Mesothelial cell of epicardium (in vitro differentiated cells): ENCODE results near the gene AHSG. TPM values are rescaled to one million over a fixed set of nuclear protein-coding genes. Genes with fewer than 3 reads are reported as not detected.

Source experiments
- DNase-seq, 2 experiments: peaks; one replicate each; pipeline ENCODE4 v3.0.0; 2021; ENCODE audit warnings: low spot score in 2 of 2; ENCODE audit not compliant: unreplicated experiment in 2 of 2
- H3K27ac Mint-ChIP-seq: 2 replicates; pipeline ENCODE4 v1.8.0; 2021; ENCODE audit warnings: mixed read lengths
- H3K27me3 Mint-ChIP-seq: 2 replicates; pipeline ENCODE4 v1.8.0; 2021; ENCODE audit warnings: low read depth, mixed read lengths
- H3K36me3 Mint-ChIP-seq: 2 replicates; pipeline ENCODE4 v1.8.0; 2021; ENCODE audit warnings: mixed read lengths
- H3K4me1 Mint-ChIP-seq: 2 replicates; pipeline ENCODE4 v1.8.0; 2021; ENCODE audit warnings: mixed read lengths
- H3K4me3 Mint-ChIP-seq: 2 replicates; pipeline ENCODE4 v1.8.0; 2021; ENCODE audit warnings: mild to moderate bottlenecking, moderate library complexity, mixed read lengths
- H3K9me3 Mint-ChIP-seq: 2 replicates; pipeline ENCODE4 v1.8.0; 2021; ENCODE audit warnings: mixed read lengths
- total RNA-seq: library from RNA; stranded (reverse); gene quantifications from 3 replicates; pipeline ENCODE4 v1.2.1, GENCODE V29; 2021
- TF ChIP-seq, protein P1 (sequence below): fragments of 200-600 bp; sonication (generic); IDR thresholded peaks from one replicate; pipeline ENCODE4 v1.5.0; 2021; ENCODE audit warnings: antibody characterized with exemption; ENCODE audit not compliant: unreplicated experiment

Gene AHSG
- total RNA-seq, 1 donor from 2014 or later = not detected

DNA sequence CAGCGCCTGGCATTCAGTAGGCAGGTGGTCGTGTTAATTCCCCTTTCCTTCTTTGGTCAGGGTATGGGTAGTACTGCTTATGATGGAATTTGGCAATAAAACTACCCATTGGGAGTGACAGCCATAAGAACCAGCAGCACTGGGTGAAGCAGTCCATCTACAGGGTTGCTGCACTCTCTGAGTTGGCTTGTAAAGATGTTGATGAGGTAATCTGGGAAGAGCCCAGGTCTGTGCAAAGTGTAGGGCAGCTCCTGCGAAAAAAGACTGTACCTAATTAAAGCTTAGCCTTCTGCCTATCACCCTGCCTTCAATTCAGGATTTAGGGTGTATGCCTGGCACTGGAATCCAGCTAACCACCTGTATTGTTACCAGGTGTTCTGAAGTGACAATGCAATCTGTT is 22.7 kb downstream of the AHSG start:
- TF ChIP-seq, protein P1, sequence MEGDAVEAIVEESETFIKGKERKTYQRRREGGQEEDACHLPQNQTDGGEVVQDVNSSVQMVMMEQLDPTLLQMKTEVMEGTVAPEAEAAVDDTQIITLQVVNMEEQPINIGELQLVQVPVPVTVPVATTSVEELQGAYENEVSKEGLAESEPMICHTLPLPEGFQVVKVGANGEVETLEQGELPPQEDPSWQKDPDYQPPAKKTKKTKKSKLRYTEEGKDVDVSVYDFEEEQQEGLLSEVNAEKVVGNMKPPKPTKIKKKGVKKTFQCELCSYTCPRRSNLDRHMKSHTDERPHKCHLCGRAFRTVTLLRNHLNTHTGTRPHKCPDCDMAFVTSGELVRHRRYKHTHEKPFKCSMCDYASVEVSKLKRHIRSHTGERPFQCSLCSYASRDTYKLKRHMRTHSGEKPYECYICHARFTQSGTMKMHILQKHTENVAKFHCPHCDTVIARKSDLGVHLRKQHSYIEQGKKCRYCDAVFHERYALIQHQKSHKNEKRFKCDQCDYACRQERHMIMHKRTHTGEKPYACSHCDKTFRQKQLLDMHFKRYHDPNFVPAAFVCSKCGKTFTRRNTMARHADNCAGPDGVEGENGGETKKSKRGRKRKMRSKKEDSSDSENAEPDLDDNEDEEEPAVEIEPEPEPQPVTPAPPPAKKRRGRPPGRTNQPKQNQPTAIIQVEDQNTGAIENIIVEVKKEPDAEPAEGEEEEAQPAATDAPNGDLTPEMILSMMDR = no peak

DNA sequence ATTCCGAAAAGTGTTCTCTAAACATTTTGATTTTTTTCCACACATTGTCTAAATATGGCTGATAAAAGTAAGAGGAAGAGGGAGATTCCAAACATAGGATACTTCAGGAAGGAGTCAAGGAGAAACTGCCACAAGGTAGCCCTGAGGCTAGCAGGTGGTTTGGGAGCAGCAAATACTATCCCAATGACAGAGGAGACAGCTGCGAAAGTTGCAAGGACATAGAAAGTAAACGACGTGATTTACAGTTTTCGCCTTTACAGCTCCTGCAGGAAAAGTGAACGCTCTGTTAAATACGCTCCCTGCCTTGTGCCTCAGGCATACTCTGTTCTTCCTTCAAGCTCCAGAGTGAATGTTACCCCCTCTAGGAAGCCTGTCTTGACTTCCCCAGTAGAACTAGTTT is 23.7 kb downstream of the AHSG start:
- Mint-ChIP-seq H3K36me3 (no peaks in the 10 kb centered on the region), H3K9me3 (no peaks in the 10 kb centered on the region), H3K4me1 (no peaks in the 10 kb centered on the region), H3K27ac (no peak overlapping the region), H3K4me3 (no peak overlapping the region), H3K27me3 (peaks cover 36% of the 10 kb centered on the region)
- DNase-seq = no peak
- TF ChIP-seq, protein P1 = no peak

More for the DNA sequence above, 22.7 kb downstream of the AHSG start:
- H3K9me3 Mint-ChIP-seq = no peaks in the 10 kb centered on the region
- DNase-seq = no peak
- H3K27ac Mint-ChIP-seq = no peak overlapping the region
- H3K36me3 Mint-ChIP-seq = no peaks in the 10 kb centered on the region
- H3K4me1 Mint-ChIP-seq = no peaks in the 10 kb centered on the region
- no peak overlapping the region for H3K4me3 Mint-ChIP-seq
- H3K27me3 Mint-ChIP-seq = peaks cover 41% of the 10 kb centered on the region

DNA sequence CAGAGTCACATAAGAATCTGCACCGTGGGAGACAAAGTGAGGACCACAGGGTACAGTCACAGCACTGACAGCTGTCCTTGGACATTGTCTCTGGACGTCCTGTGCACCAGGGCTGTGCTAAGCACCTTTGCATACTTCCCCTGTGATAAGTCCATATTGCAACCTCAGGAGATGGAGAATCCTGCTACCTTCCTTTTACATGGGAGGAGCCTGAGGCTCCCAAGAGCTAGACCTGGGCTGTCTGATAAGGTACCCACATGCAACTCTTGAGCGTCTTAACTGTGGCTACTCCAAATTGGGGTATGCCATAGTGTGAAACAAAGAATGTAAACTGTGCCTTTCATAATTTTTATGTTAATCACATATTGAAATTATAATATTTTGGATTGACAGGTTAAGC is 24.8 kb downstream of the AHSG start:
- H3K27me3 Mint-ChIP-seq = peaks cover 39% of the 10 kb centered on the region
- H3K4me3 Mint-ChIP-seq = no peak overlapping the region

DNA sequence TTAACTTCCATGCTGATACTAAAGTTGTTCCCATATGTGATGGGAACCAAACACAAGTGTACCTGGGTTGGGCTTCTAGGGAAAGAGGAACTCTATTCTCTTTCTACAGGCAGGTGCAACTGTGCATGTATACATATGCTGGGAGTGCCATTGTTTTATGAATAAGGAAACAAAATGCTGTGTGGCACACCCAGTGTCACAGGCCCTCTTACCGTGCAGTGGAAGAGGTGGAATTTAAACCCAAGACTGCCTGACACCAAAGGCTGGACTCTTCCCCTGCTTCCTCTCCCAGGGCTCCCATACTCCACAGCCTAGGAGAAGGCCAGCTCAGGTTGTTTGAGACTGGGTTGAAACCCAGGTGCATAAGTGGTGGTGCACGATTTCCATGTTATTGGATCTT is 25.4 kb downstream of the AHSG start:
- H3K36me3 Mint-ChIP-seq = no peaks in the 10 kb centered on the region
- H3K27me3 Mint-ChIP-seq = peaks cover 45% of the 10 kb centered on the region
- TF ChIP-seq, protein P1 = no peak
- H3K9me3 Mint-ChIP-seq = no peaks in the 10 kb centered on the region
- H3K27ac Mint-ChIP-seq = no peak overlapping the region
- no peak for DNase-seq
- no peaks in the 10 kb centered on the region for H3K4me1 Mint-ChIP-seq
- no peak overlapping the region for H3K4me3 Mint-ChIP-seq

More for the DNA sequence above, 24.8 kb downstream of the AHSG start:
- no peak overlapping the region for H3K27ac Mint-ChIP-seq
- H3K36me3 Mint-ChIP-seq = no peaks in the 10 kb centered on the region
- TF ChIP-seq, protein P1 = no peak
- no peaks in the 10 kb centered on the region for H3K4me1 Mint-ChIP-seq
- DNase-seq = no peak
- no peaks in the 10 kb centered on the region for H3K9me3 Mint-ChIP-seq

DNA sequence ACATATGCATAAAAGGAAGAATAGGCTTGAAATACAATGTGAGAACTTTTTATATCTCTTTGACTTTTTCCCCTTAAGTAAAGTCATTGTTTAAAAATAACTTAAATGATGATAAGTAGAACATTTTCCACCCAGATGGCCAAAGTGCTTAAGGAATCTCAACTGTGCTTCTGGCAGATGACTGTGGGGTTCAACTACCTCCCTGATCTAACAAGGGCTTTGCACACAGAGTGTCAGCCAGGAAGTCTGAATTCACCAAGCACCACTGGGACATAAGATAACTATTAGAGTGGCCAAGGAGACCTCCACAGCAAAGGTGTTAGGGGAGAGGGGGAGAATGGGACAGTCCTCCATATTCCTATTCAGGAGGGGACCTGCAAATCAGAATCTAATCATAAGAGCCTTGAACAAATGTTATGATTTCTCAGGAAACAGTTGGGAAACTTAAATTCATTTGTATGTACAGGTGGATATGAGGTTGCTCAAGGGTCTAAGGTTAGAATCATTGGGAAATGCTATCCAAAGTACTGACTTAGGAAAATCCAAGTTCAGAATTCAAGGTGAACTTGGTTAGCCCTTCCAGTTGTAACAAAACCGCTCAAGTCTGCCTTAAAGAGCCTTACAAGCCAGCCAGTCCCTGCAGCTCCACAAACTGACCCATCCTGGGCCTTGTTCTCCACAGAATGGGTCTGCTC is 27.1 kb downstream of the AHSG start, which contains the start of gene FETUB:
TSS of gene FETUB (plus strand) at position 622 of the 695 bp plus-strand sequence. CDS start at position 684, 62 bp downstream.
- Mint-ChIP-seq H3K4me1 (no peaks in the 10 kb centered on the region), H3K9me3 (no peaks in the 10 kb centered on the region), H3K27me3 (peaks cover 51% of the 10 kb centered on the region), H3K36me3 (no peaks in the 10 kb centered on the region), H3K4me3 (no peak within 1 kb of the TSS), H3K27ac (no peak within 1 kb of the TSS)
- no peak for DNase-seq
- TF ChIP-seq, protein P1 = no peak
